Gastrocnemius medialis (tissue), 4 donors: ENCODE data around the gene DUSP16. TPM values are rescaled to one million over a fixed set of nuclear protein-coding genes. Genes with fewer than 3 reads are reported as not detected.

ENCODE experiments used
- ATAC-seq, 2 donors: fragments of 150-250 bp; one replicate each; pipeline ENCODE4 v1.9.1; 2016
- DNase-seq, 2 donors: peaks; one replicate each; pipeline ENCODE4 v3.0.0-alpha.2; 2019
- H3K27ac ChIP-seq, 4 donors: fragments of 200-600 bp; sonication (generic); 1 replicate in 1 of 4; 2 replicates in 3 of 4; pipeline ENCODE4 v1.5.1; 2016 to 2018; ENCODE audit warnings: mild to moderate bottlenecking in 2 of 4, moderate library complexity in 1 of 4
- H3K27me3 ChIP-seq, 3 donors: fragments of 200-600 bp; sonication (generic) in 2 of 3; 1 replicate in 1 of 3; 2 replicates in 2 of 3; pipeline versions ENCODE4 v1.5.1 to v1.6.0; 2016 to 2019; ENCODE audit warnings: mild to moderate bottlenecking in 1 of 3, moderate library complexity in 1 of 3
- H3K36me3 ChIP-seq, 2 donors: fragments of 200-600 bp; sonication (generic) in 1 of 2; one replicate each; pipeline ENCODE4 v1.5.1; 2017 to 2018
- H3K4me1 ChIP-seq, 2 donors: fragments of 200-600 bp; sonication (generic) in 1 of 2; one replicate each; pipeline ENCODE4 v1.5.1; 2016 to 2017; ENCODE audit warnings: mild to moderate bottlenecking in 2 of 2
- H3K4me3 ChIP-seq, 4 donors: fragments of 200-600 bp; sonication (generic) in 3 of 4; 1 replicate in 1 of 4; 2 replicates in 3 of 4; pipeline ENCODE4 v1.5.1; 2016 to 2019; ENCODE audit warnings: mild to moderate bottlenecking in 2 of 4
- H3K9me3 ChIP-seq, 3 donors: fragments of 200-600 bp; sonication (generic) in 2 of 3; 1 replicate in 1 of 3; 2 replicates in 2 of 3; pipeline ENCODE4 v1.5.1; 2016 to 2019
- CTCF ChIP-seq, 5 experiments: fragments of 450-650 bp in 3 of 5; fragments of 200-600 bp in 2 of 5; sonication (generic) in 2 of 5; IDR thresholded peaks in 4 of 5; conservative IDR thresholded peaks in 1 of 5; 1 replicate in 4 of 5; 2 replicates in 1 of 5; pipeline ENCODE4 v1.5.1; 2016 to 2019; ENCODE audit warnings: antibody characterized with exemption in 5 of 5, mild to moderate bottlenecking in 3 of 5, moderate library complexity in 3 of 5
- POLR2A ChIP-seq, 2 donors: fragments of 450-650 bp; IDR thresholded peaks; one replicate each; pipeline ENCODE4 v1.6.1; 2017; ENCODE audit warnings: antibody characterized with exemption in 2 of 2, mild to moderate bottlenecking in 2 of 2, moderate library complexity in 2 of 2
- in situ Hi-C, 4 donors: fragments of 200-750 bp; cut with MboI; loops; one replicate each; pipeline versions ENCODE4 v1.15.0 to v1.8.0; 2017; ENCODE audit warnings: low sequenced_read_pairs in 4 of 4
- intact Hi-C: fragments of 100-400 bp; cut with DNase I; formaldehyde crosslinking; loops from one replicate; pipeline ENCODE4 v1.15.1; 2023; ENCODE audit warnings: low total_unique reads
- total RNA-seq, 4 donors: library from RNA; depleted of rRNA; stranded (reverse); fragments of >200 nt; gene quantifications; one replicate each; pipeline versions ENCODE4 v1.1.0 to v1.2.3, GENCODE V29; 2016

DUSP16 gene
- total RNA-seq, 4 donors from 2014 or later, result 10.9 to 15.7 (median 13.3) TPM

DNA sequence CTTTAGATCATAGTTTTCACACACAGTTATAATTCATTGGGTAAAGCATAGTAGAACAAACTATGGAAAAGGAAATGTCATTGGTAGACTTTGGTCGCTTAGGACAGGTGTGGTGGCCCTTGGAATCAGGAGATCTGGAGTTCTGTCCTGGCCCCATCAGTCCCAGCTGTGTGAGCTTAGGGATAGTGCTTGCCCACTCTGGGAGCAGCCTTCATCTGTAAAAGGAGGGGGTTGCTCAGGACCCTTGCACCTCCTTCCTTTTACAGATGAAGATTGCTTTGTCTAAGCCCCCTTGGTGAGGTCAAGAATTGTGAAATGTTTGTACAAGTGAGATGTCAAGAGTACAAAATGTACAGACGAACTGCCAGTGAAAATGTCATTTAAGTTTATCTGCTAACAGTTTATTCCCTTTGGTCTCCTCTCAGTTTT is 112.6 kb downstream of the DUSP16 start:
- in situ Hi-C loops (no loop called here), intact Hi-C loops (no loop called here)
- Histone ChIP-seq H3K4me3 (no peak overlapping the region), H3K27me3 (no peaks in the 10 kb centered on the region), H3K9me3 (no peaks in the 10 kb centered on the region), H3K4me1 (no peaks in the 10 kb centered on the region), H3K36me3 (no peaks in the 10 kb centered on the region), H3K27ac (no peak overlapping the region)
- TF ChIP-seq CTCF (IDR thresholded peaks at IDR 0.05 in 4 of 5, conservative IDR thresholded peaks at IDR 0.05 in 1 of 5) (no peak), POLR2A (IDR thresholded peaks at IDR 0.05) (no peak)
- DNase-seq (no peak), ATAC-seq (no peak)

GRCh38 chr12:12449533-12450025 is 113.1 kb downstream of the DUSP16 start:
- TF ChIP-seq CTCF (IDR thresholded peaks at IDR 0.05 in 4 of 5, conservative IDR thresholded peaks at IDR 0.05 in 1 of 5) (no peak), POLR2A (IDR thresholded peaks at IDR 0.05) (no peak)
- in situ Hi-C loops (no loop called here), intact Hi-C loops (no loop called here)
- no peaks in the 10 kb centered on the region for H3K27me3 ChIP-seq
- no peak for DNase-seq
- H3K9me3 ChIP-seq, result no peaks in the 10 kb centered on the region
- H3K36me3 ChIP-seq, result no peaks in the 10 kb centered on the region
- H3K4me3 ChIP-seq, result no peak overlapping the region
- no peaks in the 10 kb centered on the region for H3K4me1 ChIP-seq
- peak in 1 of 2 donors; percentile 52 for ATAC-seq
- no peak overlapping the region for H3K27ac ChIP-seq

DNA sequence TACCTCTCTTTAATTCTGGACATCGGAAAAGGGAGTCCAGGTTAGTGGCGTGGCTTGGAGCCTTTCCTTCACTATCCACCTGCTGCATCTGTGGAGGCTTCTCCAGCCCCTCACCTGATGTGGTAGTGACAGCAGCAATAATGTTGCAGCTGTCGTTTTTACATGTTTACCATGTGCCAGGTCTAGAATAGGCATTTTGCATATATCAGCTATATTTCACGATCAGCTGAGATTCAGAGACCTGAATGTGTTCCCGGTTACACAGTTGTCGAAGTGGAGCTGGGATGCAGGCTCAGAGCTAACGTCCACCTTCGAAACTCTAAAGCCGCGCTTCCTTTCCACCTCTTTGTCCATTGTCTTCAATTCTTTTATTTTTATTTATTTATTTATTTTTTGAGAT is 114.8 kb downstream of the DUSP16 start:
- H3K4me3 ChIP-seq, result no peak overlapping the region
- H3K9me3 ChIP-seq, result no peaks in the 10 kb centered on the region
- no peaks in the 10 kb centered on the region for H3K27me3 ChIP-seq
- peaks cover 0 to 14% of the 10 kb centered on the region in 2 donors for H3K4me1 ChIP-seq
- no peak for TF ChIP-seq POLR2A (IDR thresholded peaks at IDR 0.05)
- no peak for TF ChIP-seq CTCF (IDR thresholded peaks at IDR 0.05 in 4 of 5, conservative IDR thresholded peaks at IDR 0.05 in 1 of 5)
- intact Hi-C loops (no loop called here), in situ Hi-C loops (no loop called here)
- H3K36me3 ChIP-seq, result no peaks in the 10 kb centered on the region
- no peak for DNase-seq
- H3K27ac ChIP-seq, result no peak overlapping the region
- no peak for ATAC-seq

DNA sequence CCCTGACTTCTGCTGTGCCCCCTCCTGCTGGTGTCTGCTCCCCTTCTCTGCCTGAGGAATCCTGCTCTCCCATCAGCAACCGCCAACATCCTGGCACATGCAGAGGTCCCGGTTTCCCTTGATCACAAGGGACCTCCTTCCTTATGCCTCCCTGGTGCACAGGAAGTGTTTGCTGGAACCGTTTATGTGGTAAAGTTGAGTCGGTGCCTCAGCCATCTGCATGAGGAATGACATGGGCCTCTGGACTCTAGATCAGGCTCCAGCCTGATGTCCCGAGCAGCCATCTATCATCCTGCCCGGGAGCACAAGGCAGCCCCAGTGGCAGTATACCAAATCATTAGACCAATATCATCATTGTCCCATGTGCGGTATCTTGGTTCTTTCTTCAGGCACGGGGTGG is 115.4 kb downstream of the DUSP16 start:
- ATAC-seq, result no peak
- in situ Hi-C loops, result no loop called here
- no peak overlapping the region for H3K4me3 ChIP-seq
- no peak overlapping the region for H3K27ac ChIP-seq
- H3K27me3 ChIP-seq, result no peaks in the 10 kb centered on the region
- no peak for TF ChIP-seq CTCF (IDR thresholded peaks at IDR 0.05 in 4 of 5, conservative IDR thresholded peaks at IDR 0.05 in 1 of 5)
- TF ChIP-seq POLR2A (IDR thresholded peaks at IDR 0.05), result no peak
- DNase-seq, result no peak
- intact Hi-C loops, result no loop called here
- peaks cover 6 to 19% of the 10 kb centered on the region in 2 donors for H3K4me1 ChIP-seq
- no peaks in the 10 kb centered on the region for H3K9me3 ChIP-seq
- H3K36me3 ChIP-seq, result no peaks in the 10 kb centered on the region

GRCh38 chr12:12446786-12447185 is 115.9 kb downstream of the DUSP16 start:
- Histone ChIP-seq H3K4me1 (peaks cover 10 to 23% of the 10 kb centered on the region in 2 donors), H3K9me3 (no peaks in the 10 kb centered on the region), H3K27ac (no peak overlapping the region), H3K4me3 (no peak overlapping the region), H3K27me3 (no peaks in the 10 kb centered on the region), H3K36me3 (no peaks in the 10 kb centered on the region)
- TF ChIP-seq CTCF (IDR thresholded peaks at IDR 0.05 in 4 of 5, conservative IDR thresholded peaks at IDR 0.05 in 1 of 5) (no peak), POLR2A (IDR thresholded peaks at IDR 0.05) (no peak)
- intact Hi-C loops, result no loop called here
- in situ Hi-C loops, result no loop called here
- no peak for ATAC-seq
- no peak for DNase-seq
